WTC11 (cell line): ENCODE data around the gene GPR176. TPM values are rescaled to one million over a fixed set of nuclear protein-coding genes. Genes with fewer than 3 reads are reported as not detected.

Experiments used
- ATAC-seq: fragments of 200-7000 bp; cut with Tn5 transposase; 2 replicates; pipeline ENCODE4 v1.10.0; 2021; ENCODE audit warnings: mild to moderate bottlenecking, moderate library complexity
- CTCF ChIA-PET: fragments of 300-600 bp; sonication (Branson Sonifier 250); formaldehyde crosslinking; loops from one replicate; lab custom pipeline; 2021; ENCODE audit warnings: antibody characterized with exemption; lab: Charles Lee
- POLR2A ChIA-PET: fragments of 350-600 bp; sonication (Branson Sonifier 250); formaldehyde crosslinking; loops from one replicate; lab custom pipeline; 2021; ENCODE audit warnings: antibody characterized with exemption; lab: Charles Lee
- DNase-seq: peaks from one replicate; pipeline ENCODE4 v3.0.0; 2021; ENCODE audit warnings: low spot score
- H3K27ac Mint-ChIP-seq: 2 replicates; pipeline ENCODE4 v1.8.0; 2021; ENCODE audit warnings: mixed read lengths
- H3K27me3 Mint-ChIP-seq: 2 replicates; pipeline ENCODE4 v1.8.0; 2021; ENCODE audit warnings: low read depth, mild to moderate bottlenecking, moderate library complexity, mixed read lengths
- H3K36me3 Mint-ChIP-seq: 2 replicates; pipeline ENCODE4 v1.8.0; 2021; ENCODE audit warnings: mixed read lengths
- H3K4me1 Mint-ChIP-seq: 2 replicates; pipeline ENCODE4 v1.8.0; 2022; ENCODE audit warnings: mixed read lengths
- H3K4me3 Mint-ChIP-seq: 2 replicates; pipeline ENCODE4 v1.8.0; 2021; ENCODE audit warnings: mild to moderate bottlenecking, moderate library complexity, mixed read lengths
- H3K9me3 Mint-ChIP-seq: 2 replicates; pipeline ENCODE4 v1.8.0; 2021; ENCODE audit warnings: mixed read lengths
- FOXJ3 ChIP-seq: sonication (generic); formaldehyde crosslinking; IDR thresholded peaks from 2 replicates; pipeline ENCODE4 v1.9.0; 2021; ENCODE audit warnings: missing genetic modification reagents, mild to moderate bottlenecking, borderline replicate concordance
- GABPB1 ChIP-seq: sonication (generic); formaldehyde crosslinking; IDR thresholded peaks from 2 replicates; pipeline ENCODE4 v1.8.1; 2023; ENCODE audit warnings: mild to moderate bottlenecking, missing genetic modification reagents
- JUN ChIP-seq: sonication (generic); formaldehyde crosslinking; IDR thresholded peaks from 2 replicates; pipeline ENCODE4 v1.8.0; 2023; ENCODE audit warnings: mild to moderate bottlenecking, missing genetic modification reagents
- MYBL2 ChIP-seq: sonication (generic); formaldehyde crosslinking; IDR thresholded peaks from 2 replicates; pipeline ENCODE4 v1.8.1; 2023; ENCODE audit warnings: mild to moderate bottlenecking, moderate library complexity, missing genetic modification reagents
- NFATC4 ChIP-seq: fragments of 250-450 bp; sonication (Bioruptor Pico); IDR thresholded peaks from 2 replicates; pipeline ENCODE4 v1.9.0; 2021; ENCODE audit warnings: mild to moderate bottlenecking
- RORB ChIP-seq: fragments of 250-450 bp; sonication (Bioruptor Pico); IDR thresholded peaks from 2 replicates; pipeline ENCODE4 v1.9.0; 2021; ENCODE audit warnings: mild to moderate bottlenecking
- SMAD4 ChIP-seq: sonication (generic); formaldehyde crosslinking; IDR thresholded peaks from 2 replicates; pipeline ENCODE4 v1.8.0; 2022; ENCODE audit warnings: mild to moderate bottlenecking, missing genetic modification reagents
- SOX15 ChIP-seq: fragments of 250-450 bp; sonication (Bioruptor Pico); IDR thresholded peaks from 2 replicates; pipeline ENCODE4 v1.9.0; 2021; ENCODE audit warnings: mild to moderate bottlenecking
- ZNF263 ChIP-seq: sonication (generic); formaldehyde crosslinking; IDR thresholded peaks from 2 replicates; pipeline ENCODE4 v1.8.1; 2022; ENCODE audit warnings: low read depth, mild to moderate bottlenecking, moderate library complexity, missing genetic modification reagents
- ZNF396 ChIP-seq: fragments of 250-450 bp; sonication (Bioruptor Pico); IDR thresholded peaks from 2 replicates; pipeline ENCODE4 v1.8.0; 2021; ENCODE audit warnings: mild to moderate bottlenecking, moderate library complexity, borderline replicate concordance
- ZNF423 ChIP-seq: fragments of 250-450 bp; sonication (Bioruptor Pico); IDR thresholded peaks from 2 replicates; pipeline ENCODE4 v2.1.2; 2022; ENCODE audit warnings: mild to moderate bottlenecking, moderate library complexity
- total RNA-seq: library from RNA; stranded (reverse); gene quantifications from 3 replicates; pipeline ENCODE4 v1.2.3, GENCODE V29; 2021
- TF ChIP-seq, protein P1 (sequence below): sonication (generic); formaldehyde crosslinking; IDR thresholded peaks from 2 replicates; pipeline ENCODE4 v1.8.0; 2022; ENCODE audit warnings: mild to moderate bottlenecking, missing genetic modification reagents
- TF ChIP-seq, protein P2 (sequence below): fragments of 250-450 bp; sonication (Bioruptor Pico); IDR thresholded peaks from 2 replicates; pipeline ENCODE4 v2.1.2; 2022; ENCODE audit warnings: mild to moderate bottlenecking, moderate library complexity
- TF ChIP-seq, protein P3 (sequence below): sonication (generic); formaldehyde crosslinking; IDR thresholded peaks from 2 replicates; pipeline ENCODE4 v1.8.0; 2023; ENCODE audit warnings: missing genetic modification reagents, mild to moderate bottlenecking, borderline replicate concordance
- TF ChIP-seq, protein P4 (sequence below): sonication (generic); formaldehyde crosslinking; IDR thresholded peaks from 2 replicates; pipeline ENCODE4 v1.8.1; 2023; ENCODE audit warnings: mild to moderate bottlenecking, missing genetic modification reagents, moderate library complexity
- TF ChIP-seq, protein P5 (sequence below): sonication (generic); formaldehyde crosslinking; IDR thresholded peaks from 2 replicates; pipeline ENCODE4 v1.8.1; 2023; ENCODE audit warnings: mild to moderate bottlenecking, missing genetic modification reagents, moderate library complexity
- TF ChIP-seq, protein P6 (sequence below): sonication (generic); formaldehyde crosslinking; IDR thresholded peaks from 2 replicates; pipeline ENCODE4 v1.8.0; 2022; ENCODE audit warnings: mild to moderate bottlenecking, missing genetic modification reagents

Gene GPR176
- total RNA-seq, 1 experiment from 2014 or later: 117 TPM

DNA sequence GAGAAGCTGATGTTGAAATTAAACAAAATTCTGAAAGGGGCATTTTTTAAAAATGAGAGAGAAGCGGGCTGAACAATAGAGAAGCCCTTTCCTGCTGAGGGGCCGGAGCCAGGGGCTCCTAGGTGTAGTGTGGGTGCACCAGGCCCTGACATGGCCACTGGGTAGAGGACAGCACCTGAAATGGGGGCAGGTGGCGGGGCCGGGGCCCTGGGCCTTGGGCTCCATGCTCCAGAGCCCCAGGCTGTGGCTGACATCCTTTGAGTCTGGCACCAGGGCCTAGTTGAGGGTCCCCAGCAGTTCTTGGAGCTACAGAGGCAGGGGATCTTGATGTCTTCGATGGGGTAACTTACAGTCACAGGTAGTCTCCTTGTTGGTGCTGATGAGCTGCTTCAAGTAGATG, 6.5 kb upstream of the GPR176 start:
- H3K27me3 Mint-ChIP-seq: no peaks in the 10 kb centered on the region
- H3K36me3 Mint-ChIP-seq: no peaks in the 10 kb centered on the region
- ChIA-PET CTCF (no interaction called here), POLR2A (interaction anchor here (0.6 kb wide), 1 partner anchor 10 kb away, joined by 5 read pairs; no protein-coding TSS in a partner anchor)
- TF ChIP-seq, protein P1, sequence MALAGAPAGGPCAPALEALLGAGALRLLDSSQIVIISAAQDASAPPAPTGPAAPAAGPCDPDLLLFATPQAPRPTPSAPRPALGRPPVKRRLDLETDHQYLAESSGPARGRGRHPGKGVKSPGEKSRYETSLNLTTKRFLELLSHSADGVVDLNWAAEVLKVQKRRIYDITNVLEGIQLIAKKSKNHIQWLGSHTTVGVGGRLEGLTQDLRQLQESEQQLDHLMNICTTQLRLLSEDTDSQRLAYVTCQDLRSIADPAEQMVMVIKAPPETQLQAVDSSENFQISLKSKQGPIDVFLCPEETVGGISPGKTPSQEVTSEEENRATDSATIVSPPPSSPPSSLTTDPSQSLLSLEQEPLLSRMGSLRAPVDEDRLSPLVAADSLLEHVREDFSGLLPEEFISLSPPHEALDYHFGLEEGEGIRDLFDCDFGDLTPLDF (CRISPR knock-in tag): no peak
- TF ChIP-seq, protein P2, sequence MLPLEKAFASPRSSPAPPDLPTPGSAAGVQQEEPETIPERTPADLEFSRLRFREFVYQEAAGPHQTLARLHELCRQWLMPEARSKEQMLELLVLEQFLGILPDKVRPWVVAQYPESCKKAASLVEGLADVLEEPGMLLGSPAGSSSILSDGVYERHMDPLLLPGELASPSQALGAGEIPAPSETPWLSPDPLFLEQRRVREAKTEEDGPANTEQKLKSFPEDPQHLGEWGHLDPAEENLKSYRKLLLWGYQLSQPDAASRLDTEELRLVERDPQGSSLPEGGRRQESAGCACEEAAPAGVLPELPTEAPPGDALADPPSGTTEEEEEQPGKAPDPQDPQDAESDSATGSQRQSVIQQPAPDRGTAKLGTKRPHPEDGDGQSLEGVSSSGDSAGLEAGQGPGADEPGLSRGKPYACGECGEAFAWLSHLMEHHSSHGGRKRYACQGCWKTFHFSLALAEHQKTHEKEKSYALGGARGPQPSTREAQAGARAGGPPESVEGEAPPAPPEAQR (CRISPR knock-in tag): no peak
- ATAC-seq: no peak
- H3K4me1 Mint-ChIP-seq: peaks cover 40% of the 10 kb centered on the region
- no peak overlapping the region for H3K4me3 Mint-ChIP-seq
- no peak overlapping the region; the same call in 1 of the 2 replicates for H3K27ac Mint-ChIP-seq
- no peak for DNase-seq
- H3K9me3 Mint-ChIP-seq: no peaks in the 10 kb centered on the region

DNA sequence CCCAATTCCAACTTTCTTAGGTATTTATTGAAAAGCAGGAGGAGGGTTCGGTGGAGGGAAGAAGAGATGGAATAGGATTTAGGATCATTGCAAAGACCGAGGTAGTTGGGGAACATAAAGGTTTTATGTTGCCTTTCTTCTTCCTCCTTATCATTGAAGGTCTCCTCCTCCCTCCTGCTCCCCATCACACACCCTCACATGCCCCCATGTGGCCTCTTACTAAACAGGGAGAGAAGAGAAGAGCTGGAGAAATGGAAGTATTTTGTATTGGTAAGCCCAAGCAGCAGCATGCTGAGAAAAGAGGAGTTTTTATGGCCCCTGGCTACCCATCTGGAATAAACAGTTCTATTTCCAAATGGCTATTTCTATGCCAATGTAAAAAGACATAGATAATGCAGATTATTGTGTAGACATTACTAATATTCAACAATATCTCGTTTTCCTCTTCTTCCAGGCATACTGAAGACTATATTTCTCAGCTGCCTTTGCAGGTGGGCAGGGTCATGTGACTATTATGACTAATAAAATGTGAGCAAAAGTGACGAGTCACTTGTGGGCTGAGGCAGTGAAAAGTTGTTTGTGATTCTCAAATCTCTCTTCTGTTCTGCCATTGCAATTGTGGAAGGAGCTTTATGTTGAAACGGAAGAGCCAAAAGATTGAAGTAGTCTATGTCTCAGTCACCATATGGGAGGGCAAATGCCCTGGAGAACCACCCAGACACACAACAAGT, 5.2 kb upstream of the GPR176 start:
- Mint-ChIP-seq H3K36me3 (no peaks in the 10 kb centered on the region), H3K4me1 (peaks cover 46% of the 10 kb centered on the region)
- CTCF ChIA-PET: interaction anchor here (0.6 to 2.4 kb wide), 6 partner anchors 8 to 126 kb away, joined by 3 to 19 read pairs (median 4); partner anchors contain the start of gene EIF2AK4
- TF ChIP-seq ZNF263 (CRISPR knock-in tag) (no peak), SMAD4 (no peak), ZNF423 (CRISPR knock-in tag) (no peak), ZNF396 (CRISPR knock-in tag) (no peak), NFATC4 (CRISPR knock-in tag) (no peak), GABPB1 (CRISPR knock-in tag) (no peak), JUN (CRISPR knock-in tag) (no peak), MYBL2 (CRISPR knock-in tag) (no peak), RORB (CRISPR knock-in tag) (no peak), SOX15 (CRISPR knock-in tag) (no peak), FOXJ3 (CRISPR knock-in tag) (no peak)
- TF ChIP-seq, protein P3, sequence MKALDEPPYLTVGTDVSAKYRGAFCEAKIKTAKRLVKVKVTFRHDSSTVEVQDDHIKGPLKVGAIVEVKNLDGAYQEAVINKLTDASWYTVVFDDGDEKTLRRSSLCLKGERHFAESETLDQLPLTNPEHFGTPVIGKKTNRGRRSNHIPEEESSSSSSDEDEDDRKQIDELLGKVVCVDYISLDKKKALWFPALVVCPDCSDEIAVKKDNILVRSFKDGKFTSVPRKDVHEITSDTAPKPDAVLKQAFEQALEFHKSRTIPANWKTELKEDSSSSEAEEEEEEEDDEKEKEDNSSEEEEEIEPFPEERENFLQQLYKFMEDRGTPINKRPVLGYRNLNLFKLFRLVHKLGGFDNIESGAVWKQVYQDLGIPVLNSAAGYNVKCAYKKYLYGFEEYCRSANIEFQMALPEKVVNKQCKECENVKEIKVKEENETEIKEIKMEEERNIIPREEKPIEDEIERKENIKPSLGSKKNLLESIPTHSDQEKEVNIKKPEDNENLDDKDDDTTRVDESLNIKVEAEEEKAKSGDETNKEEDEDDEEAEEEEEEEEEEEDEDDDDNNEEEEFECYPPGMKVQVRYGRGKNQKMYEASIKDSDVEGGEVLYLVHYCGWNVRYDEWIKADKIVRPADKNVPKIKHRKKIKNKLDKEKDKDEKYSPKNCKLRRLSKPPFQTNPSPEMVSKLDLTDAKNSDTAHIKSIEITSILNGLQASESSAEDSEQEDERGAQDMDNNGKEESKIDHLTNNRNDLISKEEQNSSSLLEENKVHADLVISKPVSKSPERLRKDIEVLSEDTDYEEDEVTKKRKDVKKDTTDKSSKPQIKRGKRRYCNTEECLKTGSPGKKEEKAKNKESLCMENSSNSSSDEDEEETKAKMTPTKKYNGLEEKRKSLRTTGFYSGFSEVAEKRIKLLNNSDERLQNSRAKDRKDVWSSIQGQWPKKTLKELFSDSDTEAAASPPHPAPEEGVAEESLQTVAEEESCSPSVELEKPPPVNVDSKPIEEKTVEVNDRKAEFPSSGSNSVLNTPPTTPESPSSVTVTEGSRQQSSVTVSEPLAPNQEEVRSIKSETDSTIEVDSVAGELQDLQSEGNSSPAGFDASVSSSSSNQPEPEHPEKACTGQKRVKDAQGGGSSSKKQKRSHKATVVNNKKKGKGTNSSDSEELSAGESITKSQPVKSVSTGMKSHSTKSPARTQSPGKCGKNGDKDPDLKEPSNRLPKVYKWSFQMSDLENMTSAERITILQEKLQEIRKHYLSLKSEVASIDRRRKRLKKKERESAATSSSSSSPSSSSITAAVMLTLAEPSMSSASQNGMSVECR (CRISPR knock-in tag): no peak
- TF ChIP-seq, protein P4, sequence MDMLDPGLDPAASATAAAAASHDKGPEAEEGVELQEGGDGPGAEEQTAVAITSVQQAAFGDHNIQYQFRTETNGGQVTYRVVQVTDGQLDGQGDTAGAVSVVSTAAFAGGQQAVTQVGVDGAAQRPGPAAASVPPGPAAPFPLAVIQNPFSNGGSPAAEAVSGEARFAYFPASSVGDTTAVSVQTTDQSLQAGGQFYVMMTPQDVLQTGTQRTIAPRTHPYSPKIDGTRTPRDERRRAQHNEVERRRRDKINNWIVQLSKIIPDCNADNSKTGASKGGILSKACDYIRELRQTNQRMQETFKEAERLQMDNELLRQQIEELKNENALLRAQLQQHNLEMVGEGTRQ (CRISPR knock-in tag): peak; percentile 35; the same call in 1 of the 2 replicates
- TF ChIP-seq, protein P5, sequence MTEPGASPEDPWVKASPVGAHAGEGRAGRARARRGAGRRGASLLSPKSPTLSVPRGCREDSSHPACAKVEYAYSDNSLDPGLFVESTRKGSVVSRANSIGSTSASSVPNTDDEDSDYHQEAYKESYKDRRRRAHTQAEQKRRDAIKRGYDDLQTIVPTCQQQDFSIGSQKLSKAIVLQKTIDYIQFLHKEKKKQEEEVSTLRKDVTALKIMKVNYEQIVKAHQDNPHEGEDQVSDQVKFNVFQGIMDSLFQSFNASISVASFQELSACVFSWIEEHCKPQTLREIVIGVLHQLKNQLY (CRISPR knock-in tag): no peak
- TF ChIP-seq, protein P1 (CRISPR knock-in tag): no peak
- TF ChIP-seq, protein P6, sequence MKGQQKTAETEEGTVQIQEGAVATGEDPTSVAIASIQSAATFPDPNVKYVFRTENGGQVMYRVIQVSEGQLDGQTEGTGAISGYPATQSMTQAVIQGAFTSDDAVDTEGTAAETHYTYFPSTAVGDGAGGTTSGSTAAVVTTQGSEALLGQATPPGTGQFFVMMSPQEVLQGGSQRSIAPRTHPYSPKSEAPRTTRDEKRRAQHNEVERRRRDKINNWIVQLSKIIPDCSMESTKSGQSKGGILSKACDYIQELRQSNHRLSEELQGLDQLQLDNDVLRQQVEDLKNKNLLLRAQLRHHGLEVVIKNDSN: 0 out of 2 replicates have a peak, but pooled peaks have one; percentile 23
- TF ChIP-seq, protein P2 (CRISPR knock-in tag): no peak
- TF ChIP-seq, all 79 proteins: peak for 2
- POLR2A ChIA-PET: interaction anchor here (0.5 kb wide), 1 partner anchor 182 kb away, joined by 5 read pairs; no protein-coding TSS in a partner anchor
- no peak overlapping the region; the same call in 1 of the 2 replicates for H3K4me3 Mint-ChIP-seq
- no peaks in the 10 kb centered on the region for H3K27me3 Mint-ChIP-seq
- DNase-seq (no peak), ATAC-seq (no peak)
- no peaks in the 10 kb centered on the region for H3K9me3 Mint-ChIP-seq
- H3K27ac Mint-ChIP-seq: peak overlapping the region; percentile 78
